Thyroid gland (tissue), 4 donors: Measurements from ENCODE around the gene SPR. TPM values are rescaled to one million over a fixed set of nuclear protein-coding genes. Genes with fewer than 3 reads are reported as not detected.

ENCODE experiments used
- DNase-seq, 2 donors: peaks; one replicate each; pipeline ENCODE4 v3.0.0-alpha.2; 2019
- H3K27ac ChIP-seq, 3 donors: fragments of 200-600 bp; sonication (generic); 1 replicate in 2 of 3; 2 replicates in 1 of 3; pipeline ENCODE4 v1.5.1; 2016 to 2019; ENCODE audit warnings: mild to moderate bottlenecking in 1 of 3, moderate library complexity in 1 of 3
- H3K27me3 ChIP-seq: fragments of 200-600 bp; sonication (generic); one replicate; pipeline ENCODE4 v1.5.1; 2019
- H3K36me3 ChIP-seq, 2 donors: fragments of 200-600 bp; sonication (generic); one replicate each; pipeline ENCODE4 v1.5.1; 2016 to 2019
- H3K4me1 ChIP-seq, 2 donors: fragments of 200-600 bp; sonication (generic); one replicate each; pipeline ENCODE4 v1.5.1; 2017 to 2019
- H3K4me3 ChIP-seq, 3 donors: fragments of 200-600 bp; sonication (generic); replicated peaks in 1 of 3; 1 replicate in 2 of 3; 2 replicates in 1 of 3; pipeline ENCODE4 v1.5.1; 2016; ENCODE audit warnings: mild to moderate bottlenecking in 1 of 3
- H3K9me3 ChIP-seq: fragments of 200-600 bp; sonication (generic); one replicate; pipeline ENCODE4 v1.5.1; 2017
- CTCF ChIP-seq, 6 experiments: fragments of 200-600 bp in 3 of 6; fragments of 450-650 bp in 3 of 6; sonication (generic) in 3 of 6; IDR thresholded peaks; one replicate each; pipeline ENCODE4 v1.5.1; 2016 to 2019; ENCODE audit warnings: antibody characterized with exemption in 6 of 6, mild to moderate bottlenecking in 2 of 6, inconsistent platforms in 1 of 6, moderate library complexity in 1 of 6
- POLR2A ChIP-seq, 2 donors: fragments of 450-650 bp; IDR thresholded peaks; one replicate each; pipeline ENCODE4 v1.6.1; 2017; ENCODE audit warnings: antibody characterized with exemption in 2 of 2, mild to moderate bottlenecking in 2 of 2, moderate library complexity in 1 of 2
- WGBS, 2 donors: methylation state at CpG; one replicate each; pipeline ENCODE4 v1.1.5; 2017; 5-methylcytosine and 5-hydroxymethylcytosine counted together
- intact Hi-C: fragments of 100-400 bp; cut with DNase I; formaldehyde crosslinking; loops from one replicate; pipeline ENCODE4 v1.15.1; 2023
- total RNA-seq, 4 donors: library from RNA; depleted of rRNA; stranded (reverse); fragments of >200 nt; gene quantifications; one replicate each; pipeline ENCODE4 v1.2.3, GENCODE V29; 2016

Gene SPR
- total RNA-seq, 4 donors from 2014 or later = 29.4 to 83.0 (median 55.9) TPM

GRCh38 chr2:72888438-72889202 is 1.4 kb downstream of the SPR start:
- no peak for DNase-seq
- WGBS, 2 donors = 86 to 93% methylated on average over 6 to 11 of the region's 11 CpGs
- Histone ChIP-seq H3K27me3 (no peaks in the 10 kb centered on the region), H3K4me1 (peaks cover 14 to 17% of the 10 kb centered on the region in 2 donors), H3K36me3 (peaks cover 4 to 6% of the 10 kb centered on the region in 2 donors), H3K4me3 (peak overlapping the region in 1 of 3 donors; percentile 74), H3K27ac (no peak overlapping the region), H3K9me3 (no peaks in the 10 kb centered on the region)
- TF ChIP-seq POLR2A (IDR thresholded peaks at IDR 0.05) (no peak), CTCF (IDR thresholded peaks at IDR 0.05) (no peak)
- intact Hi-C loops = no loop called here

- no peak for DNase-seq
- H3K9me3 ChIP-seq = no peaks in the 10 kb centered on the region
- peaks cover 4 to 6% of the 10 kb centered on the region in 2 donors for H3K36me3 ChIP-seq
- intact Hi-C loops = loop anchor here (10.0 kb wide), 1 partner anchor 285 kb away; no protein-coding TSS in a partner anchor
- WGBS, 2 donors = 92 to 97% methylated on average over 4 of the region's 4 CpGs
- H3K27me3 ChIP-seq = no peaks in the 10 kb centered on the region
- no peak overlapping the region for H3K4me3 ChIP-seq
- H3K4me1 ChIP-seq = peaks cover 14 to 17% of the 10 kb centered on the region in 2 donors
- TF ChIP-seq POLR2A (IDR thresholded peaks at IDR 0.05) (no peak), CTCF (IDR thresholded peaks at IDR 0.05) (no peak)
- H3K27ac ChIP-seq = no peak overlapping the region
Observed at GRCh38 chr2:72889991-72890390, 2.8 kb downstream of the SPR start.

- H3K4me3 ChIP-seq = no peak overlapping the region
- H3K4me1 ChIP-seq = peaks cover 18 to 25% of the 10 kb centered on the region in 2 donors
- WGBS, 2 donors = 83 to 85% methylated on average over 8 of the region's 8 CpGs
- TF ChIP-seq CTCF (IDR thresholded peaks at IDR 0.05) (no peak), POLR2A (IDR thresholded peaks at IDR 0.05) (no peak)
- H3K9me3 ChIP-seq = no peaks in the 10 kb centered on the region
- no peaks in the 10 kb centered on the region for H3K27me3 ChIP-seq
- H3K36me3 ChIP-seq = peaks cover 4 to 6% of the 10 kb centered on the region in 2 donors
- no peak for DNase-seq
- no peak overlapping the region for H3K27ac ChIP-seq
- intact Hi-C loops = loop anchor here (10.0 kb wide), 1 partner anchor 284 kb away; no protein-coding TSS in a partner anchor
Observed at GRCh38 chr2:72891091-72891818, 4.0 kb downstream of the SPR start.

GRCh38 chr2:72892506-72893173 is 5.4 kb downstream of the SPR start:
- 7 to 28% methylated on average over 3 to 10 of the region's 11 CpGs for WGBS, 2 donors
- Histone ChIP-seq H3K27ac (no peak overlapping the region), H3K4me1 (peaks cover 13 to 19% of the 10 kb centered on the region in 2 donors), H3K4me3 (no peak overlapping the region), H3K36me3 (peaks cover 4 to 6% of the 10 kb centered on the region in 2 donors), H3K27me3 (no peaks in the 10 kb centered on the region), H3K9me3 (no peaks in the 10 kb centered on the region)
- TF ChIP-seq CTCF (IDR thresholded peaks at IDR 0.05) = peak; percentile 19 to 78 (median 62)
- no peak for TF ChIP-seq POLR2A (IDR thresholded peaks at IDR 0.05)
- intact Hi-C loops = loop anchor here (10.0 kb wide), 1 partner anchor 282 kb away; no protein-coding TSS in a partner anchor
- DNase-seq = peak; percentile 66 to 73
